MCF 10A (cell line): ENCODE data around the gene NANOS1. TPM values are rescaled to one million over a fixed set of nuclear protein-coding genes. Genes with fewer than 3 reads are reported as not detected.

Source experiments
- BruUV-seq: library from RNA; stranded (reverse); fragments of 400-500 nt; replicated peaks from 2 replicates; lab custom pipeline; 2021; lab: Mats Ljungman, UMichigan
- CTCF ChIA-PET: fragments of 300-600 bp; sonication (Branson Sonifier 250); formaldehyde crosslinking; extraction: SDS; loops from one replicate; lab custom pipeline; 2021; ENCODE audit warnings: antibody characterized with exemption, inconsistent platforms; lab: Yijun Ruan, JAX
- POLR2A ChIA-PET: fragments of 300-600, 350-650 bp; sonication (Branson Sonifier 250); formaldehyde crosslinking; extraction: SDS; loops from one replicate; lab custom pipeline; 2020; ENCODE audit warnings: antibody characterized with exemption, inconsistent platforms; lab: Yijun Ruan, JAX
- DNase-seq: peaks from one replicate; pipeline ENCODE4 v3.0.0-alpha.2; 2018; ENCODE audit not compliant: unreplicated experiment
- H3K27ac Mint-ChIP-seq: one replicate; pipeline ENCODE4 v1.8.0; 2022; ENCODE audit warnings: mild to moderate bottlenecking, low read depth, mixed read lengths; ENCODE audit not compliant: unreplicated experiment
- H3K27me3 Mint-ChIP-seq: one replicate; pipeline ENCODE4 v1.8.0; 2022; ENCODE audit warnings: mixed read lengths; ENCODE audit not compliant: insufficient read depth, unreplicated experiment
- H3K36me3 Mint-ChIP-seq: one replicate; pipeline ENCODE4 v1.8.0; 2022; ENCODE audit warnings: mild to moderate bottlenecking, moderate library complexity, mixed read lengths; ENCODE audit not compliant: insufficient read depth, unreplicated experiment
- H3K4me1 Mint-ChIP-seq: one replicate; pipeline ENCODE4 v1.8.0; 2022; ENCODE audit warnings: mixed read lengths; ENCODE audit not compliant: insufficient read depth, unreplicated experiment
- H3K4me3 Mint-ChIP-seq: one replicate; pipeline ENCODE4 v1.8.0; 2022; ENCODE audit warnings: mild to moderate bottlenecking, moderate library complexity, mixed read lengths; ENCODE audit not compliant: unreplicated experiment
- H3K9me3 Mint-ChIP-seq: one replicate; pipeline ENCODE4 v1.8.0; 2022; ENCODE audit warnings: mixed read lengths; ENCODE audit not compliant: unreplicated experiment
- intact Hi-C: fragments of 100-400 bp; cut with micrococcal nuclease; formaldehyde crosslinking; loops from 2 replicates; pipeline ENCODE4 v1.14.1; 2022
- total RNA-seq: library from RNA; stranded (reverse); gene quantifications from 2 replicates; pipeline ENCODE4 v1.2.3, GENCODE V29; 2022
- TF ChIP-seq, protein P1 (sequence below): fragments of 200-600 bp; IDR thresholded peaks from one replicate; pipeline ENCODE4 v1.8.0; 2022; ENCODE audit warnings: antibody characterized with exemption, mild to moderate bottlenecking; ENCODE audit not compliant: unreplicated experiment

The NANOS1 gene
- total RNA-seq, 1 experiment from 2014 or later: 2.2 TPM

- Mint-ChIP-seq H3K4me1 (no peaks in the 10 kb centered on the region), H3K4me3 (no peak overlapping the region), H3K27ac (no peak overlapping the region), H3K36me3 (peaks cover 100% of the 10 kb centered on the region), H3K27me3 (no peaks in the 10 kb centered on the region), H3K9me3 (no peaks in the 10 kb centered on the region)
- no TSS peak for BruUV-seq
- CTCF ChIA-PET: no interaction called here
- POLR2A ChIA-PET: interaction anchor here (1.2 kb wide), 1 partner anchor 20 kb away, joined by 3 read pairs; the partner anchor contains the start of gene NANOS1
- TF ChIP-seq, protein P1, sequence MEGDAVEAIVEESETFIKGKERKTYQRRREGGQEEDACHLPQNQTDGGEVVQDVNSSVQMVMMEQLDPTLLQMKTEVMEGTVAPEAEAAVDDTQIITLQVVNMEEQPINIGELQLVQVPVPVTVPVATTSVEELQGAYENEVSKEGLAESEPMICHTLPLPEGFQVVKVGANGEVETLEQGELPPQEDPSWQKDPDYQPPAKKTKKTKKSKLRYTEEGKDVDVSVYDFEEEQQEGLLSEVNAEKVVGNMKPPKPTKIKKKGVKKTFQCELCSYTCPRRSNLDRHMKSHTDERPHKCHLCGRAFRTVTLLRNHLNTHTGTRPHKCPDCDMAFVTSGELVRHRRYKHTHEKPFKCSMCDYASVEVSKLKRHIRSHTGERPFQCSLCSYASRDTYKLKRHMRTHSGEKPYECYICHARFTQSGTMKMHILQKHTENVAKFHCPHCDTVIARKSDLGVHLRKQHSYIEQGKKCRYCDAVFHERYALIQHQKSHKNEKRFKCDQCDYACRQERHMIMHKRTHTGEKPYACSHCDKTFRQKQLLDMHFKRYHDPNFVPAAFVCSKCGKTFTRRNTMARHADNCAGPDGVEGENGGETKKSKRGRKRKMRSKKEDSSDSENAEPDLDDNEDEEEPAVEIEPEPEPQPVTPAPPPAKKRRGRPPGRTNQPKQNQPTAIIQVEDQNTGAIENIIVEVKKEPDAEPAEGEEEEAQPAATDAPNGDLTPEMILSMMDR: no peak
- DNase-seq: no peak
- intact Hi-C loops: no loop called here
Observed at GRCh38 chr10:119049777-119050176, 20.3 kb downstream of the NANOS1 start.

DNA sequence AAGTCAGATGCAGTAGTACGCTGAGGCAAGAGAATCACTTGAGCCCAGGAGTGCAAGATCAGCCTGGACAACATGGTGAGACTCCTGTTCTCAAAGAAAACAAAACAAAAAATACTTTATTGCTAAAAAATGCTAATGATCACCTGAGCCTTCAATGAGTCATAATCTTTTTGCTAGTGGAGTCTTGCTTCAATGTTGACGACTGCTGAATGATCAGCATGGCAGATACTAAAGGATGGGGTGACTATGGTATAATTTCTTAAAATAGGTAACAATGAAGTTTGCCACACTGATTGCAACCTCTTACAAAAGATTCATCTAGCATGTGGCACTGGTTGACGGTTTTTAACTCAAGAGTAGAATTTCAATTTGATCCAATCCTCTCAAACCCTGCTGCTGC lies 22.3 kb downstream of the NANOS1 start:
- Mint-ChIP-seq H3K4me1 (no peaks in the 10 kb centered on the region), H3K36me3 (peaks cover 99% of the 10 kb centered on the region), H3K27me3 (no peaks in the 10 kb centered on the region), H3K4me3 (no peak overlapping the region), H3K27ac (no peak overlapping the region), H3K9me3 (no peaks in the 10 kb centered on the region)
- ChIA-PET POLR2A (no interaction called here), CTCF (no interaction called here)
- intact Hi-C loops: no loop called here
- TF ChIP-seq, protein P1: no peak
- no TSS peak for BruUV-seq
- no peak for DNase-seq

DNA sequence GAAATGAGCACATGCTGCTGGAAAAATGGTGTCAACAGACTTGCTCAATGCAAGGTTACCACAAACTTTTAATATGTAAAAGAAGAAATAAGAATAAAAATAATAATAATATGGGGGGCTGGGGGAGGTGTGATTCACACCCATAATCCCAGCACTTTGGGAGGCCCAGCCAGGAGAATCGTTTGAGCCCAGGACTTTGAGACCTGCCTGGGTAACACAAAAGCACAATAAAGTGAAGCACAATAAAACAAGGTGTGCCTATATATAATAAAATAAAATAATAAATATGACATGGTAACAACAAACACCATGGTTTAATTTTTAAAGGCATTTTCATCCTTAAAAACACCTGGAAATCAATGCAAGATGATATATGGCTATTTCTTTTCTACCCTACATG lies 26.0 kb downstream of the NANOS1 start:
- intact Hi-C loops: no loop called here
- Mint-ChIP-seq H3K9me3 (no peaks in the 10 kb centered on the region), H3K4me3 (no peak overlapping the region), H3K4me1 (no peaks in the 10 kb centered on the region), H3K27me3 (no peaks in the 10 kb centered on the region), H3K27ac (no peak overlapping the region), H3K36me3 (peaks cover 99% of the 10 kb centered on the region)
- no peak for DNase-seq
- BruUV-seq: no TSS peak
- ChIA-PET POLR2A (no interaction called here), CTCF (no interaction called here)
- TF ChIP-seq, protein P1: no peak

DNA sequence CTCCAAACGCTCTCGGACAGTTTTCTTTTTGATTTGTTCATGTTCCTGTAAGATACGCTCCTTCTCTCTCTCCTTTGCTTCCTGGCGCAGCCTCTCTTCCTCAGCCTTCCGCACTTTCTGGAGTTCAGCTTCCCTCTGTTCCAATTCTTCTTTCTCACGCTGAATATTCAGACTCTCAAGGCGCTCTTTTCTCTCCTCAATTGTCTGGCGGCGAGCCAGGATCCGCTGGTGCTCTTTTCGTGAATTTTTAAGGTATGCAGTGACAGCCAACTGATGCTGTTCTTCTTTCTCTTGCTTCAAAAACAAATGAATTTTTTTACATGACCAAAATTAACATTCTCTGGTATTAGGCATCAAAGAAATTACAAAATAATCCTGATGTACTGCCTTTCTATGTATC lies 28.5 kb downstream of the NANOS1 start:
- ChIA-PET CTCF (interaction anchor here (0.7 kb wide), 1 partner anchor 1627 kb away, joined by 3 read pairs; no protein-coding TSS in a partner anchor), POLR2A (interaction anchor here (0.7 kb wide), 1 partner anchor 14 kb away, joined by 4 read pairs; no protein-coding TSS in a partner anchor)
- no peak overlapping the region for H3K27ac Mint-ChIP-seq
- TF ChIP-seq, protein P1: no peak
- no peaks in the 10 kb centered on the region for H3K9me3 Mint-ChIP-seq
- intact Hi-C loops: no loop called here
- H3K36me3 Mint-ChIP-seq: peaks cover 98% of the 10 kb centered on the region
- DNase-seq: no peak
- BruUV-seq: no TSS peak
- no peaks in the 10 kb centered on the region for H3K4me1 Mint-ChIP-seq
- H3K4me3 Mint-ChIP-seq: no peak overlapping the region
- no peaks in the 10 kb centered on the region for H3K27me3 Mint-ChIP-seq
